ENCODE data around the gene TAF7. TPM values are rescaled to one million over a fixed set of nuclear protein-coding genes. Genes with fewer than 3 reads are reported as not detected.

Gene TAF7
- total RNA-seq, 2 experiments from 2014 or later, result 57.0 to 57.9 TPM

DNA sequence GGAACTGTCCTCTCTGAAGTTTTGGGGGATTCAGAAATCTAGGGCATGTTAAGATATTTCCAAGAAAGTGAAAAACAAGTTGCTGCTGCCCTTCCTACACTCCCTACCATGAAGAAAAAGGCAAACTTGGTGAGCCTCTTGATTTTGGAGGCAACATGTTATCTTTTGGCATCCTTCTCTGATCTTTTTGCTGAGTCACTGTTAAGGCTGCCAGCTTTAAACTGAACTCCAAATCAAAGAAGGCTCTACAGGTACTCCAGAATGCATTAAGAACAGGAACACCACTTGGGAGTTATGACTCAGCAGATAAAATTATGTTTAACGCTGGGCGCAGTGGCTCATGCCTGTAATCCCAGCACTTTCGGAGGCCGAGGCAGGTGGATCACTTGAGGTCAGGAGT lies 51.4 kb downstream of the TAF7 start:
- peaks cover 31% of the 10 kb centered on the region for H3K36me3 Mint-ChIP-seq (ENCODE audit: low read depth)
- intact Hi-C loops (cut with micrococcal nuclease), result no loop called here
- H3K4me1 Mint-ChIP-seq (ENCODE audit: low read depth), result no peaks in the 10 kb centered on the region
- peaks cover 64% of the 10 kb centered on the region for H3K9me3 Mint-ChIP-seq
- CTCF ChIA-PET, result no interaction called here
- no peak overlapping the region for H3K4me3 Mint-ChIP-seq
- DNase-seq, result no peak
- H3K27ac Mint-ChIP-seq, result no peak overlapping the region
- no peaks in the 10 kb centered on the region for H3K27me3 Mint-ChIP-seq (ENCODE audit: low read depth)

Other genes starting within 250 kb of the TAF7 start
- gene PCDHB2, start 226.2 kb downstream of the TAF7 start, total RNA-seq, result not detected
- gene PCDHB3, start 220.3 kb downstream of the TAF7 start, total RNA-seq, result not detected
- gene PCDHB4, start 199.0 kb downstream of the TAF7 start, total RNA-seq, result not detected
- not detected for gene PCDHB5, start 185.6 kb downstream of the TAF7 start, total RNA-seq
- not detected for gene PCDHB6, start 170.7 kb downstream of the TAF7 start, total RNA-seq
- not detected for gene PCDHB7, start 148.1 kb downstream of the TAF7 start, total RNA-seq
- not detected for gene PCDHB8, start 143.0 kb downstream of the TAF7 start, total RNA-seq
- gene PCDHB16, start 138.4 kb downstream of the TAF7 start, total RNA-seq, result not detected
- not detected for gene PCDHB9, start 133.6 kb downstream of the TAF7 start, total RNA-seq
- gene PCDHB10, start 128.4 kb downstream of the TAF7 start, total RNA-seq, result not detected
- gene PCDHB11, start 121.2 kb downstream of the TAF7 start, total RNA-seq, result not detected
- gene PCDHB12, start 112.1 kb downstream of the TAF7 start, total RNA-seq, result not detected
- gene PCDHB13, start 106.9 kb downstream of the TAF7 start, total RNA-seq, result not detected
- not detected for gene PCDHB14, start 97.4 kb downstream of the TAF7 start, total RNA-seq
- gene PCDHB15, start 75.4 kb downstream of the TAF7 start, total RNA-seq, result not detected
- gene SLC25A2, start 16.7 kb downstream of the TAF7 start, total RNA-seq, result not detected
- not detected for gene PCDHGA1, start 9.7 kb upstream of the TAF7 start, total RNA-seq
- gene PCDHGA2, start 18.0 kb upstream of the TAF7 start, total RNA-seq, result not detected
- gene PCDHGA3, start 23.0 kb upstream of the TAF7 start, total RNA-seq, result not detected
- not detected for gene PCDHGB1, start 29.3 kb upstream of the TAF7 start, total RNA-seq
- not detected for gene PCDHGA4, start 34.2 kb upstream of the TAF7 start, total RNA-seq
- gene PCDHGB2, start 39.2 kb upstream of the TAF7 start, total RNA-seq, result not detected
- under 1 TPM in 1 of 2 experiments, not detected in 1; 0.05 TPM for gene PCDHGA5, start 43.4 kb upstream of the TAF7 start, total RNA-seq
- gene PCDHGB3, start 49.5 kb upstream of the TAF7 start, total RNA-seq, result under 1 TPM in 1 of 2 experiments, not detected in 1; 0.07 TPM
- under 1 TPM; 0.05 to 0.07 TPM for gene PCDHGA6, start 53.1 kb upstream of the TAF7 start, total RNA-seq
- gene PCDHGA7, start 62.0 kb upstream of the TAF7 start, total RNA-seq, result not detected
- not detected for gene PCDHGB4, start 66.9 kb upstream of the TAF7 start, total RNA-seq
- gene PCDHGA8, start 71.8 kb upstream of the TAF7 start, total RNA-seq, result not detected
- gene PCDHGB5, start 77.2 kb upstream of the TAF7 start, total RNA-seq, result under 1 TPM in 1 of 2 experiments, not detected in 1; 0.12 TPM
- under 1 TPM in 1 of 2 experiments, not detected in 1; 0.07 TPM for gene PCDHGA9, start 82.0 kb upstream of the TAF7 start, total RNA-seq
- under 1 TPM in 1 of 2 experiments, not detected in 1; 0.05 TPM for gene PCDHGB6, start 87.2 kb upstream of the TAF7 start, total RNA-seq
- under 1 TPM in 1 of 2 experiments, not detected in 1; 0.05 TPM for gene PCDHGA10, start 92.2 kb upstream of the TAF7 start, total RNA-seq
- gene PCDHGB7, start 96.9 kb upstream of the TAF7 start, total RNA-seq, result not detected
- gene PCDHGA11, start 100.3 kb upstream of the TAF7 start, total RNA-seq, result under 1 TPM; 0.10 to 0.17 TPM
- not detected for gene PCDHGA12, start 109.7 kb upstream of the TAF7 start, total RNA-seq
- gene PCDHGC3, start 155.2 kb upstream of the TAF7 start, total RNA-seq, result under 1 TPM; 0.12 to 0.17 TPM
- gene PCDHGC4, start 164.2 kb upstream of the TAF7 start, total RNA-seq, result not detected
- gene PCDHGC5, start 168.3 kb upstream of the TAF7 start, total RNA-seq, result not detected

Data from activated naive CD4-positive, alpha-beta T cell treated with anti-CD3 and anti-CD28 coated beads for 36 hours (primary cell).